Fibroblast of lung (primary cell): Measurements from ENCODE around the gene GABRG2. TPM values are rescaled to one million over a fixed set of nuclear protein-coding genes. Genes with fewer than 3 reads are reported as not detected.

Experiments
- DNase-seq, 2 donors: peaks; one replicate each; pipeline versions ENCODE4 v3.0.0 to v3.0.0-alpha.2; 2010; ENCODE audit warnings: low read depth in 2 of 2
- H2AFZ ChIP-seq: 2 replicates; pipeline ENCODE4 v1.5.1; 2012; ENCODE audit warnings: low read length, control low read depth, inconsistent platforms
- H3K27ac ChIP-seq: 2 replicates; pipeline ENCODE4 v1.5.1; 2011; ENCODE audit warnings: low read length, control low read depth; ENCODE audit not compliant: insufficient read depth
- H3K27me3 ChIP-seq: 2 replicates; pipeline ENCODE4 v1.5.1; 2011; ENCODE audit warnings: mild to moderate bottlenecking, low read length; ENCODE audit not compliant: control insufficient read depth, insufficient read depth
- H3K36me3 ChIP-seq: 2 replicates; pipeline ENCODE4 v1.5.1; 2011; ENCODE audit warnings: low read length; ENCODE audit not compliant: control insufficient read depth, insufficient read depth
- H3K4me1 ChIP-seq: 2 replicates; pipeline ENCODE4 v1.5.1; 2011; ENCODE audit warnings: low read length; ENCODE audit not compliant: control insufficient read depth, insufficient read depth; ENCODE audit errors: extremely low read depth
- H3K4me2 ChIP-seq: 2 replicates; pipeline ENCODE4 v1.5.1; 2011; ENCODE audit warnings: low read length, control low read depth; ENCODE audit not compliant: insufficient read depth; ENCODE audit errors: extremely low read depth
- H3K4me3 ChIP-seq, 4 experiments: fragments of 200-600 bp in 1 of 4; sonication (generic) in 1 of 4; replicated peaks in 1 of 4; 2 replicates each; pipeline ENCODE4 v1.5.1; 2011 to 2016; ENCODE audit warnings: low read length in 4 of 4, low read depth in 3 of 4, mild to moderate bottlenecking in 3 of 4, control low read depth in 2 of 4, inconsistent platforms in 1 of 4, mixed read lengths in 1 of 4; ENCODE audit not compliant: insufficient read depth in 1 of 4; ENCODE audit errors: control extremely low read depth in 1 of 4
- H3K79me2 ChIP-seq: 2 replicates; pipeline ENCODE4 v1.5.1; 2012; ENCODE audit warnings: mild to moderate bottlenecking, low read length, inconsistent platforms; ENCODE audit not compliant: control insufficient read depth, insufficient read depth
- H3K9ac ChIP-seq: 2 replicates; pipeline ENCODE4 v1.5.1; 2011; ENCODE audit warnings: mild to moderate bottlenecking, low read length, control low read depth; ENCODE audit not compliant: insufficient read depth
- H3K9me3 ChIP-seq: 2 replicates; pipeline ENCODE4 v1.5.1; 2012; ENCODE audit warnings: low read depth, low read length; ENCODE audit not compliant: control insufficient read depth, insufficient read depth
- H4K20me1 ChIP-seq: 2 replicates; pipeline ENCODE4 v1.5.1; 2011; ENCODE audit warnings: low read length; ENCODE audit not compliant: control insufficient read depth, insufficient read depth; ENCODE audit errors: extremely low read depth
- EZH2 ChIP-seq: IDR thresholded peaks from 2 replicates; pipeline ENCODE4 v1.5.1; 2012; ENCODE audit warnings: low read length, control low read depth, mild to moderate bottlenecking; ENCODE audit errors: missing control alignments
- polyA plus RNA-seq, 2 donors: library from polyadenylated mRNA; depleted of rRNA in 1 of 2; stranded (reverse) in 1 of 2; unstranded in 1 of 2; fragments of >200 nt; gene quantifications; 2 replicates each; pipeline ENCODE4 v1.2.1, GENCODE V29; 2011 to 2012; ENCODE audit warnings: missing spikeins in 1 of 2
- total RNA-seq: library from RNA; depleted of rRNA; stranded (reverse); fragments of >200 nt; gene quantifications from 2 replicates; pipeline ENCODE4 v1.2.1, GENCODE V29; 2014
- TF ChIP-seq, protein P1 (sequence below), 2 donors: IDR thresholded peaks in 1 of 2; conservative IDR thresholded peaks in 1 of 2; 1 replicate in 1 of 2; 2 replicates in 1 of 2; pipeline ENCODE4 v1.5.1; 2011 to 2012; ENCODE audit warnings: low read length in 2 of 2, control low read depth in 1 of 2, inconsistent platforms in 1 of 2, low read depth in 1 of 2, mild to moderate bottlenecking in 1 of 2

Gene GABRG2
- total and polyA plus RNA-seq, 2 donors (not counting 1 experiment from before 2014, with no cell fraction given): not detected

DNA sequence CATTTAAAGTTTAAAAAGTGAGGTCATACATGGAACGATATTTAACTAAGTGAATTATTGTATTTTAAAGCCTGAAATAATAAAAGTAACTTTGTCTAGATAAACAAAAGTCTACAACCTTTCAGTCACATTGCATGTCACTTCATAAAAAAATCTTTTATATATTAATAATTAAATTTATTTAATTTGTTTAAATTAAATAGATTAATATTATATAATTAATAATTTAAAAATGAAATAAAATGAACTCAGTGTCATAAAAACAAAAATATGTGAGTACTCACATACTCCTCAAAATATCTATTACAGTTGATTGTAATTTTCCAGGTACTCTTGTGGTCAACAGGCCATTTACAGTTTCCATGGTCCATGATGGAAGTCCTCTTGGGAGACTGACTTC lies 11.2 kb downstream of the GABRG2 start:
- Histone ChIP-seq H3K27ac (no peak overlapping the region), H4K20me1 (no peaks in the 10 kb centered on the region), H3K27me3 (no peaks in the 10 kb centered on the region), H3K4me3 (no peak overlapping the region), H3K9me3 (no peaks in the 10 kb centered on the region), H3K9ac (no peak overlapping the region), H3K4me2 (no peak overlapping the region), H3K79me2 (no peaks in the 10 kb centered on the region), H2AFZ (no peak overlapping the region), H3K4me1 (no peaks in the 10 kb centered on the region), H3K36me3 (no peaks in the 10 kb centered on the region)
- DNase-seq: no peak
- TF ChIP-seq, protein P1, sequence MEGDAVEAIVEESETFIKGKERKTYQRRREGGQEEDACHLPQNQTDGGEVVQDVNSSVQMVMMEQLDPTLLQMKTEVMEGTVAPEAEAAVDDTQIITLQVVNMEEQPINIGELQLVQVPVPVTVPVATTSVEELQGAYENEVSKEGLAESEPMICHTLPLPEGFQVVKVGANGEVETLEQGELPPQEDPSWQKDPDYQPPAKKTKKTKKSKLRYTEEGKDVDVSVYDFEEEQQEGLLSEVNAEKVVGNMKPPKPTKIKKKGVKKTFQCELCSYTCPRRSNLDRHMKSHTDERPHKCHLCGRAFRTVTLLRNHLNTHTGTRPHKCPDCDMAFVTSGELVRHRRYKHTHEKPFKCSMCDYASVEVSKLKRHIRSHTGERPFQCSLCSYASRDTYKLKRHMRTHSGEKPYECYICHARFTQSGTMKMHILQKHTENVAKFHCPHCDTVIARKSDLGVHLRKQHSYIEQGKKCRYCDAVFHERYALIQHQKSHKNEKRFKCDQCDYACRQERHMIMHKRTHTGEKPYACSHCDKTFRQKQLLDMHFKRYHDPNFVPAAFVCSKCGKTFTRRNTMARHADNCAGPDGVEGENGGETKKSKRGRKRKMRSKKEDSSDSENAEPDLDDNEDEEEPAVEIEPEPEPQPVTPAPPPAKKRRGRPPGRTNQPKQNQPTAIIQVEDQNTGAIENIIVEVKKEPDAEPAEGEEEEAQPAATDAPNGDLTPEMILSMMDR (conservative IDR thresholded peaks at IDR 0.05 in 1 of 2, IDR thresholded peaks at IDR 0.05 in 1 of 2; ENCODE audit: low read depth in 1 of 2, low read length in 2 of 2): no peak
- TF ChIP-seq EZH2: no peak

- Histone ChIP-seq H3K27ac (no peak overlapping the region), H3K36me3 (no peaks in the 10 kb centered on the region), H3K4me2 (no peak overlapping the region), H3K4me1 (no peaks in the 10 kb centered on the region), H2AFZ (no peak overlapping the region), H3K79me2 (no peaks in the 10 kb centered on the region), H3K27me3 (no peaks in the 10 kb centered on the region), H3K9me3 (no peaks in the 10 kb centered on the region), H3K4me3 (no peak overlapping the region), H4K20me1 (no peaks in the 10 kb centered on the region), H3K9ac (no peak overlapping the region)
- no peak for TF ChIP-seq EZH2
- DNase-seq: no peak
These were observed 23.8 kb downstream of the GABRG2 start for GRCh38 chr5:162091336-162091735.

DNA sequence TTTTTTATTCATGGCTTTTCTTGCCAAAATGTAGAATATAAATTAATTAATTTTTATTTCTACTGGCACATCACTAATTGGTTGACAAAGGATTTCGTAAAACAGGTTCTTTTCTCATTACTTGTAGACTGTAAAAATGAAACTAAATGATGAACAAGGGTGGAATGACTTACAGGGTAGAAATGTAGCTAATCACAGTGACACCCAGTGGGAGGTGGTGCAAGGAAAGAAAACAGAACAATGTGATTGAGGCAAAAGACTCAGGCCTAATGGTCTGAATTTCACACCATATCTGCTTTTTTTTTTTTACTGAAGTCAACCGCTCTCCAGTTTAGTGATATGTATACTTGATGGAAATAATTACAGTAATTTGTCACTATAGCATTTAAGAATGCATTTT lies 28.9 kb downstream of the GABRG2 start:
- Histone ChIP-seq H3K4me1 (no peaks in the 10 kb centered on the region), H3K4me3 (no peak overlapping the region), H4K20me1 (no peaks in the 10 kb centered on the region), H3K9ac (no peak overlapping the region), H3K79me2 (no peaks in the 10 kb centered on the region), H2AFZ (no peak overlapping the region), H3K27ac (no peak overlapping the region), H3K36me3 (no peaks in the 10 kb centered on the region), H3K9me3 (no peaks in the 10 kb centered on the region), H3K27me3 (no peaks in the 10 kb centered on the region), H3K4me2 (no peak overlapping the region)
- DNase-seq: no peak
- TF ChIP-seq, protein P1 (conservative IDR thresholded peaks at IDR 0.05 in 1 of 2, IDR thresholded peaks at IDR 0.05 in 1 of 2; ENCODE audit: low read depth in 1 of 2, low read length in 2 of 2): no peak
- TF ChIP-seq EZH2: no peak
